Testis (tissue), 3 donors: ENCODE measurements around the gene CFAP46. TPM values are rescaled to one million over a fixed set of nuclear protein-coding genes. Genes with fewer than 3 reads are reported as not detected.

Source experiments
- DNase-seq: peaks from one replicate; pipeline ENCODE4 v3.0.0-alpha.2; 2019
- H3K27ac ChIP-seq, 2 donors: fragments of 200-600 bp; sonication (generic); one replicate each; pipeline ENCODE4 v1.5.1; 2019
- H3K27me3 ChIP-seq: fragments of 200-600 bp; sonication (generic); one replicate; pipeline ENCODE4 v1.5.1; 2019
- H3K36me3 ChIP-seq: fragments of 200-600 bp; sonication (generic); one replicate; pipeline ENCODE4 v1.5.1; 2017; ENCODE audit warnings: low read depth; ENCODE audit errors: missing control alignments
- H3K4me1 ChIP-seq: fragments of 200-600 bp; sonication (generic); one replicate; pipeline ENCODE4 v1.5.1; 2019
- H3K4me3 ChIP-seq, 2 donors: fragments of 200-600 bp; sonication (generic); one replicate each; pipeline ENCODE4 v1.5.1; 2017 to 2019
- H3K9me3 ChIP-seq: fragments of 200-600 bp; sonication (generic); one replicate; pipeline ENCODE4 v1.5.1; 2017
- POLR2A ChIP-seq: fragments of 450-650 bp; IDR thresholded peaks from one replicate; pipeline ENCODE4 v1.6.1; 2017; ENCODE audit warnings: antibody characterized with exemption, mild to moderate bottlenecking, moderate library complexity
- WGBS, 2 donors: methylation state at CpG; one replicate each; pipeline ENCODE4 v1.1.5; 2018; 5-methylcytosine and 5-hydroxymethylcytosine counted together
- intact Hi-C: fragments of 100-400 bp; cut with DNase I; formaldehyde crosslinking; loops from one replicate; pipeline ENCODE4 v1.15.1; 2023; ENCODE audit warnings: low total_unique reads
- polyA plus RNA-seq: library from polyadenylated mRNA; stranded (reverse); fragments of 350-450 nt; fragmentation: Illumina TruSeq; extraction: RNeasy Lipid Tissue Mini Kit (QIAGEN cat#74804); gene quantifications from one replicate; pipeline ENCODE4 v1.2.3, GENCODE V29; 2014; ENCODE audit warnings: low read depth, low replicate concordance; ENCODE audit not compliant: insufficient read depth
- total RNA-seq, 2 donors: library from RNA; depleted of rRNA; stranded (reverse); fragments of >200 nt; gene quantifications; one replicate each; pipeline ENCODE4 v1.2.3, GENCODE V29; 2016
- TF ChIP-seq, protein P1 (sequence below), 3 experiments: fragments of 450-650 bp in 2 of 3; fragments of 200-600 bp in 1 of 3; sonication (generic) in 1 of 3; IDR thresholded peaks; one replicate each; pipeline ENCODE4 v1.5.1; 2016 to 2019; ENCODE audit warnings: antibody characterized with exemption in 3 of 3, mild to moderate bottlenecking in 2 of 3, moderate library complexity in 1 of 3

The CFAP46 gene
- total and polyA plus RNA-seq, 3 donors from 2014 or later = 36.0 to 67.6 (median 59.0) TPM

DNA sequence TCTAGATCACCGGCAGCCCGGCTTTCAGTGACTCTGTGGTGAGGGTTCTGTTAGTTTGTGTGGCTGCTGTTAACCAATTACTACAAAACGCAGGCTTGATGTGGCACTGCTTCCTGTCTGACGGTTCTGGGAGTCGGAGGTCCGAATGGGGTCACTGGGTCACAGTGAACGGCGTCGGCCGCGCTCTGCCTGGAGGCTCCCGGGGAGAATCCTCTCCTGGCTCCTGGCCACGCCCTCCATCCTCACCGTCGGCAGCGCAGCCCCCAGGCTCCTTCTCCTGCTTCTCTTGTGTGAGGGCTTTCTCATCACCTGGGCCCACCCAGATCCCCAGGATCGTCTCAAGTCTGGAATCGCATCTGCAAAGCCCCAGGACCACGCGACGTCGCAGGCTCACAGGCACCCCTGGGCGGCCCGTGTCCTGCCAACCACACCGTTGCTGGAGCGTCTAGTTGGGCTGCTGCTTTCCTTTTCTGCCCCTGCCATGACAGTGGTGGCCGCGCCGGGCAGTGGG, 124.6 kb downstream of the CFAP46 start:
- TF ChIP-seq, protein P1, sequence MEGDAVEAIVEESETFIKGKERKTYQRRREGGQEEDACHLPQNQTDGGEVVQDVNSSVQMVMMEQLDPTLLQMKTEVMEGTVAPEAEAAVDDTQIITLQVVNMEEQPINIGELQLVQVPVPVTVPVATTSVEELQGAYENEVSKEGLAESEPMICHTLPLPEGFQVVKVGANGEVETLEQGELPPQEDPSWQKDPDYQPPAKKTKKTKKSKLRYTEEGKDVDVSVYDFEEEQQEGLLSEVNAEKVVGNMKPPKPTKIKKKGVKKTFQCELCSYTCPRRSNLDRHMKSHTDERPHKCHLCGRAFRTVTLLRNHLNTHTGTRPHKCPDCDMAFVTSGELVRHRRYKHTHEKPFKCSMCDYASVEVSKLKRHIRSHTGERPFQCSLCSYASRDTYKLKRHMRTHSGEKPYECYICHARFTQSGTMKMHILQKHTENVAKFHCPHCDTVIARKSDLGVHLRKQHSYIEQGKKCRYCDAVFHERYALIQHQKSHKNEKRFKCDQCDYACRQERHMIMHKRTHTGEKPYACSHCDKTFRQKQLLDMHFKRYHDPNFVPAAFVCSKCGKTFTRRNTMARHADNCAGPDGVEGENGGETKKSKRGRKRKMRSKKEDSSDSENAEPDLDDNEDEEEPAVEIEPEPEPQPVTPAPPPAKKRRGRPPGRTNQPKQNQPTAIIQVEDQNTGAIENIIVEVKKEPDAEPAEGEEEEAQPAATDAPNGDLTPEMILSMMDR (IDR thresholded peaks at IDR 0.05) = no peak
- TF ChIP-seq POLR2A = no peak
- Histone ChIP-seq H3K27me3 (no peaks in the 10 kb centered on the region), H3K4me1 (no peaks in the 10 kb centered on the region), H3K27ac (no peak overlapping the region), H3K4me3 (no peak overlapping the region), H3K36me3 (no peaks in the 10 kb centered on the region), H3K9me3 (no peaks in the 10 kb centered on the region)
- 82 to 85% methylated on average over 22 to 29 of the region's 29 CpGs for WGBS, 2 donors
- no peak for DNase-seq
- intact Hi-C loops = no loop called here

DNA sequence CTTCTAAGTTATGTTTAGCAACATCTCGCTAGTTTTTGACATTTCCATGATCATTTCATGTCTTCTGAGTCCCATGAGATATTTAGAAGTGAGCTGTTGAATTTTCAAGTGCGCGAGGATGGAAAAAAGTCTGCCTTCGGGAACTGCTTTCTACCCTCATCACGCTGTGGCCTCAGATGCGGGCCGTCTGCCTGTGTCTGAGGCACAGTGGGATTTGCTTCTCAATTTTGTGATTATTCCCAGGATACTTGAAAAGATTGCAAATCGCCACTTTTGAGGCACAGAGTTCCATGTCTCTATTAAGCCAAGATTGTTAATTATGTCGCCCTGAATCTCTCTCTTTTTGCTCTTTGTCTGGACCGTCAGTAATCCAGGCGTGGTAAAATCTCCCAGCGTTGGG, 125.7 kb downstream of the CFAP46 start:
- TF ChIP-seq, protein P1 (IDR thresholded peaks at IDR 0.05) = no peak
- no peak for TF ChIP-seq POLR2A
- intact Hi-C loops = no loop called here
- Histone ChIP-seq H3K27ac (no peak overlapping the region), H3K4me3 (no peak overlapping the region), H3K27me3 (no peaks in the 10 kb centered on the region), H3K9me3 (no peaks in the 10 kb centered on the region), H3K4me1 (no peaks in the 10 kb centered on the region), H3K36me3 (no peaks in the 10 kb centered on the region)
- 86 to 90% methylated on average over 12 of the region's 12 CpGs for WGBS, 2 donors
- no peak for DNase-seq

DNA sequence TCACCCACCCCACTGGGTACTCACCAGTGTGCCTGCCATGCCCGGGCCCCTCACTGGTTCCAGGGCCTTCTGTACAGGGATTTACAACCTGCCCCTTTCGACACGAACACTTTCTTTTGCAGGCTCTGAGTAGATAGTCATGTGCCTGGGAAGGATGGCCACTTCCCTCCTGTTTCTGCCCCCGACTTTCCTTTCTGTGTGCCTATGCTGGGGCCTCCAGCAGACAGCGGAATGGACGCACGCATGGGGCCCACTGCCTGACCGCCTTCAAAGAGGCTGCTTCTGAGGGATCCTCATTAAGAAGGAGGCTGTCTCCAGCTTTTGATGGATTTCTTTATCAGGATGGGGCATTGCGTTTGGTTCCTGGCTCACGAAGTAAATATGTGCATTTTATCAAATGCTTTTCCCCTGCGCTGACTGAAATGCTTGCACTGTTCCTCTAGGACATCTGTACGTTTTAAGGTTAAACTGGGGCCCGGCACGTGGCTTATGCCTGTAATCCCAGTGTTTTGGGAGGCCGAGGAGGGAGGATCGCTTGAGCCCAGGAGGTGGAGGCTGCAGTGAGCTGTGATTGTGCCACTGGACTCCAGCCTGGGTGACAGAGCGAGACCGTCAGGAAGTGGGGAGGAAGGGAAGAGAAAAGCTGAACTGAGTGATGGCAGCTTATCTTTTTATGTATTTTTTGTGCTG, 127.1 kb downstream of the CFAP46 start:
- intact Hi-C loops = no loop called here
- WGBS, 2 donors = 68 to 70% methylated on average over 18 of the region's 18 CpGs
- H3K27ac ChIP-seq = no peak overlapping the region
- H3K36me3 ChIP-seq = no peaks in the 10 kb centered on the region
- no peak overlapping the region for H3K4me3 ChIP-seq
- DNase-seq = no peak
- no peaks in the 10 kb centered on the region for H3K27me3 ChIP-seq
- H3K9me3 ChIP-seq = no peaks in the 10 kb centered on the region
- TF ChIP-seq, protein P1 (IDR thresholded peaks at IDR 0.05) = no peak
- no peak for TF ChIP-seq POLR2A
- H3K4me1 ChIP-seq = no peaks in the 10 kb centered on the region

DNA sequence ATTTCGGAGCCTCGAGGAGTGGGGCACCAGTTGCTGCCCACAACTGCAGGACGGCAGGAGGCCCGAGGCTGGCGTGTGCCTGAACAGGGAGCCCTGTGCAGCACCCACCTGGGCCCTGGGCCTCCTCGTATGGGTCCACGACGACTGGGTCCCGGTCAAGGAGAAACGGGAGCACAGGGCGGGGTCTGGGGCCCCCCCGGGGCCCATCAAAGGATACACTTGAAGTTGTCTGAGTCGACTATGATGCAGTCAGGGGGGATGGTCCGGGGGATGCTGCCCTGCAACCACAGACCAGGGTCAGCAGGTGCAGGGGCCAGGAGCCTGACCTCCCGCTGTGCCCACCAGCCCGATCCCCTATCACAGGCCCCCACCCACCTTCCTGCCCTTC, 127.9 kb downstream of the CFAP46 start:
- no peak for TF ChIP-seq POLR2A
- TF ChIP-seq, protein P1 (IDR thresholded peaks at IDR 0.05) = no peak
- Histone ChIP-seq H3K36me3 (no peaks in the 10 kb centered on the region), H3K9me3 (no peaks in the 10 kb centered on the region), H3K4me1 (no peaks in the 10 kb centered on the region), H3K27ac (no peak overlapping the region), H3K4me3 (no peak overlapping the region), H3K27me3 (no peaks in the 10 kb centered on the region)
- no peak for DNase-seq
- WGBS, 2 donors = 79 to 90% methylated on average over 6 to 16 of the region's 16 CpGs
- intact Hi-C loops = no loop called here
